Mesodermal cell (in vitro differentiated cells): ENCODE results near the gene AGAP1.

ENCODE experiments used
- H3K27ac ChIP-seq: 2 replicates; pipeline ENCODE4 v1.7.0; 2013; ENCODE audit warnings: mild to moderate bottlenecking, low read depth, low read length, moderate library complexity; ENCODE audit not compliant: severe bottlenecking
- H3K36me3 ChIP-seq: 2 replicates; pipeline ENCODE4 v1.7.1; 2013; ENCODE audit warnings: mild to moderate bottlenecking, low read length, moderate library complexity; ENCODE audit not compliant: control insufficient read depth, insufficient read depth
- H3K4me1 ChIP-seq: one replicate; pipeline ENCODE4 v1.7.1; 2013; ENCODE audit warnings: mild to moderate bottlenecking, low read length; ENCODE audit not compliant: insufficient read depth, control insufficient read depth, poor library complexity, severe bottlenecking
- H3K4me3 ChIP-seq: 2 replicates; pipeline ENCODE4 v1.7.0; 2013; ENCODE audit warnings: low read length, control low read depth, mild to moderate bottlenecking; ENCODE audit not compliant: insufficient read depth, poor library complexity, severe bottlenecking; ENCODE audit errors: extremely low read depth
- H3K9me3 ChIP-seq: 2 replicates; pipeline ENCODE4 v1.7.1; 2013; ENCODE audit warnings: mild to moderate bottlenecking, low read length, moderate library complexity; ENCODE audit not compliant: control insufficient read depth
- WGBS, 2 experiments: methylation state at CpG; one replicate each; pipeline ENCODE4 v1.1.5; 2013; ENCODE audit warnings: missing lambda C conversion rate in 2 of 2; ENCODE audit not compliant: insufficient coverage in 2 of 2; 5-methylcytosine and 5-hydroxymethylcytosine counted together

The AGAP1 gene

GRCh38 chr2:236162031-236162845 lies 668.4 kb downstream of the AGAP1 start:
- Histone ChIP-seq H3K9me3 (no peaks in the 10 kb centered on the region), H3K4me1 (peaks cover 21% of the 10 kb centered on the region), H3K36me3 (no peaks in the 10 kb centered on the region), H3K4me3 (no peak overlapping the region), H3K27ac (no peak overlapping the region)
- WGBS, 2 experiments, result 72 to 77% methylated on average over 13 to 14 of the region's 16 CpGs

GRCh38 chr2:236162882-236163470 lies 669.1 kb downstream of the AGAP1 start:
- WGBS, 2 experiments, result 47 to 59% methylated on average over 24 to 27 of the region's 33 CpGs
- no peaks in the 10 kb centered on the region for H3K36me3 ChIP-seq
- H3K4me3 ChIP-seq, result no peak overlapping the region
- H3K9me3 ChIP-seq, result no peaks in the 10 kb centered on the region
- H3K4me1 ChIP-seq, result peaks cover 21% of the 10 kb centered on the region
- H3K27ac ChIP-seq, result no peak overlapping the region

- 36 to 55% methylated on average over 49 to 51 of the region's 59 CpGs for WGBS, 2 experiments
- Histone ChIP-seq H3K9me3 (no peaks in the 10 kb centered on the region), H3K4me3 (peak overlapping the region; percentile 39), H3K36me3 (no peaks in the 10 kb centered on the region), H3K27ac (no peak overlapping the region), H3K4me1 (peaks cover 21% of the 10 kb centered on the region)
Measured at GRCh38 chr2:236163471-236164200, 669.8 kb downstream of the AGAP1 start.

- H3K4me1 ChIP-seq, result peaks cover 21% of the 10 kb centered on the region
- no peaks in the 10 kb centered on the region for H3K36me3 ChIP-seq
Measured at GRCh38 chr2:236164201-236164924, 670.5 kb downstream of the AGAP1 start.

GRCh38 chr2:236164925-236165841 lies 671.3 kb downstream of the AGAP1 start:
- Histone ChIP-seq H3K27ac (no peak overlapping the region), H3K4me1 (peaks cover 21% of the 10 kb centered on the region), H3K36me3 (no peaks in the 10 kb centered on the region), H3K9me3 (no peaks in the 10 kb centered on the region), H3K4me3 (peak overlapping the region; percentile 39)
- 47 to 58% methylated on average over 8 to 9 of the region's 18 CpGs for WGBS, 2 experiments

More at GRCh38 chr2:236164201-236164924, 670.5 kb downstream of the AGAP1 start:
- Histone ChIP-seq H3K4me3 (peak overlapping the region; percentile 39), H3K27ac (no peak overlapping the region), H3K9me3 (no peaks in the 10 kb centered on the region)
- 29 to 38% methylated on average over 33 to 61 of the region's 67 CpGs for WGBS, 2 experiments

- Histone ChIP-seq H3K4me3 (peak overlapping the region; percentile 48), H3K9me3 (no peaks in the 10 kb centered on the region), H3K27ac (no peak overlapping the region), H3K36me3 (no peaks in the 10 kb centered on the region), H3K4me1 (peaks cover 24% of the 10 kb centered on the region)
- 22% methylated on average over 39 to 46 of the region's 58 CpGs for WGBS, 2 experiments
Measured at GRCh38 chr2:236165842-236166795, 672.3 kb downstream of the AGAP1 start.

GRCh38 chr2:236166796-236167296 lies 673.0 kb downstream of the AGAP1 start:
- Histone ChIP-seq H3K27ac (no peak overlapping the region), H3K9me3 (no peaks in the 10 kb centered on the region), H3K36me3 (no peaks in the 10 kb centered on the region), H3K4me1 (peaks cover 31% of the 10 kb centered on the region), H3K4me3 (peak overlapping the region; percentile 48)
- 1 to 2% methylated on average over 22 to 23 of the region's 29 CpGs for WGBS, 2 experiments

GRCh38 chr2:236167297-236168109 lies 673.7 kb downstream of the AGAP1 start:
- Histone ChIP-seq H3K4me1 (peaks cover 37% of the 10 kb centered on the region), H3K36me3 (no peaks in the 10 kb centered on the region), H3K4me3 (peak overlapping the region; percentile 48), H3K27ac (no peak overlapping the region), H3K9me3 (no peaks in the 10 kb centered on the region)
- 0% methylated on average over 57 to 100 of the region's 112 CpGs for WGBS, 2 experiments
